Spleen (tissue), 7 donors: Measurements from ENCODE around the gene INS.

Source experiments
- POLR2A ChIP-seq, 3 donors: fragments of 450-650 bp; IDR thresholded peaks; one replicate each; pipeline ENCODE4 v1.5.1; 2017; ENCODE audit warnings: antibody characterized with exemption in 3 of 3, mild to moderate bottlenecking in 1 of 3
- TF ChIP-seq, protein P1 (sequence below), 11 experiments: fragments of 200-600 bp in 7 of 11; fragments of 450-650 bp in 4 of 11; sonication (generic) in 4 of 11; IDR thresholded peaks in 8 of 11; conservative IDR thresholded peaks in 3 of 11; 1 replicate in 7 of 11; 2 replicates in 4 of 11; pipeline versions ENCODE4 v1.4.0 to v1.8.0; 2016 to 2021; ENCODE audit warnings: antibody characterized with exemption in 11 of 11, inconsistent platforms in 4 of 11, mild to moderate bottlenecking in 1 of 11
- donor health status: DM: no; HTN: no; CAD: no; lungs with moderate emphysema.
- donor health status: DM: no; HTN: no; CAD: no.
- donor health status: DM: no; HTN: no; CAD: no.

GRCh38 chr11:2120359-2121100 is 40.5 kb downstream of the INS start:
- TF ChIP-seq, protein P1, sequence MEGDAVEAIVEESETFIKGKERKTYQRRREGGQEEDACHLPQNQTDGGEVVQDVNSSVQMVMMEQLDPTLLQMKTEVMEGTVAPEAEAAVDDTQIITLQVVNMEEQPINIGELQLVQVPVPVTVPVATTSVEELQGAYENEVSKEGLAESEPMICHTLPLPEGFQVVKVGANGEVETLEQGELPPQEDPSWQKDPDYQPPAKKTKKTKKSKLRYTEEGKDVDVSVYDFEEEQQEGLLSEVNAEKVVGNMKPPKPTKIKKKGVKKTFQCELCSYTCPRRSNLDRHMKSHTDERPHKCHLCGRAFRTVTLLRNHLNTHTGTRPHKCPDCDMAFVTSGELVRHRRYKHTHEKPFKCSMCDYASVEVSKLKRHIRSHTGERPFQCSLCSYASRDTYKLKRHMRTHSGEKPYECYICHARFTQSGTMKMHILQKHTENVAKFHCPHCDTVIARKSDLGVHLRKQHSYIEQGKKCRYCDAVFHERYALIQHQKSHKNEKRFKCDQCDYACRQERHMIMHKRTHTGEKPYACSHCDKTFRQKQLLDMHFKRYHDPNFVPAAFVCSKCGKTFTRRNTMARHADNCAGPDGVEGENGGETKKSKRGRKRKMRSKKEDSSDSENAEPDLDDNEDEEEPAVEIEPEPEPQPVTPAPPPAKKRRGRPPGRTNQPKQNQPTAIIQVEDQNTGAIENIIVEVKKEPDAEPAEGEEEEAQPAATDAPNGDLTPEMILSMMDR (IDR thresholded peaks at IDR 0.05 in 8 of 11, conservative IDR thresholded peaks at IDR 0.05 in 3 of 11), result no peak
- no peak for TF ChIP-seq POLR2A (IDR thresholded peaks at IDR 0.05)
